ENCODE results near the gene ATP6V0A1. TPM values are rescaled to one million over a fixed set of nuclear protein-coding genes. Genes with fewer than 3 reads are reported as not detected.

The ATP6V0A1 gene
- total RNA-seq, 4 donors from 2014 or later: 81.6 to 126 (median 96.6) TPM

- TF ChIP-seq CTCF (IDR thresholded peaks at IDR 0.05) (no peak), EP300 (IDR thresholded peaks at IDR 0.05) (no peak), POLR2A (IDR thresholded peaks at IDR 0.05) (no peak)
- peaks cover 0 to 43% (median 29%) of the 10 kb centered on the region in 4 donors for H3K4me1 ChIP-seq
- WGBS, 2 donors: 5 to 6% methylated on average over 6 of the region's 6 CpGs
- DNase-seq (ENCODE audit: low spot score in 2 of 2): no peak
- H3K4me3 ChIP-seq: peak overlapping the region; percentile 66 to 80 (median 72)
- peak overlapping the region; percentile 95 to 98 (median 97) for H3K27ac ChIP-seq
- H3K9me3 ChIP-seq: no peaks in the 10 kb centered on the region
- peaks cover 0 to 30% (median 0%) of the 10 kb centered on the region in 3 donors for H3K36me3 ChIP-seq
- H3K27me3 ChIP-seq: no peaks in the 10 kb centered on the region
These were observed 1.2 kb downstream of the ATP6V0A1 start for GRCh38 chr17:42459801-42460281.

- peak overlapping the region in 3 of 4 donors; percentile 68 to 80 (median 75) for H3K4me3 ChIP-seq
- H3K36me3 ChIP-seq: peaks cover 0 to 36% (median 0%) of the 10 kb centered on the region in 3 donors
- H3K27ac ChIP-seq: peak overlapping the region; percentile 95 to 98 (median 97)
- no peaks in the 10 kb centered on the region for H3K27me3 ChIP-seq
- H3K9me3 ChIP-seq: no peaks in the 10 kb centered on the region
- no peak for DNase-seq (ENCODE audit: low spot score in 2 of 2)
- no peak for TF ChIP-seq EP300 (IDR thresholded peaks at IDR 0.05)
- TF ChIP-seq CTCF (IDR thresholded peaks at IDR 0.05): no peak
- no peak for TF ChIP-seq POLR2A (IDR thresholded peaks at IDR 0.05)
- WGBS, 2 donors: 73 to 82% methylated on average over 1 of the region's 1 CpG
- peaks cover 0 to 43% (median 27%) of the 10 kb centered on the region in 4 donors for H3K4me1 ChIP-seq
These were observed 1.7 kb downstream of the ATP6V0A1 start for GRCh38 chr17:42460371-42460770.

GRCh38 chr17:42463976-42464400 is 5.3 kb downstream of the ATP6V0A1 start:
- Histone ChIP-seq H3K9me3 (no peaks in the 10 kb centered on the region), H3K27ac (no peak overlapping the region), H3K27me3 (no peaks in the 10 kb centered on the region), H3K36me3 (peaks cover 0 to 71% (median 6%) of the 10 kb centered on the region in 3 donors), H3K4me1 (peaks cover 0 to 28% (median 11%) of the 10 kb centered on the region in 4 donors), H3K4me3 (no peak overlapping the region)
- TF ChIP-seq POLR2A (IDR thresholded peaks at IDR 0.05): no peak
- no peak for TF ChIP-seq CTCF (IDR thresholded peaks at IDR 0.05)
- TF ChIP-seq EP300 (IDR thresholded peaks at IDR 0.05): no peak
- DNase-seq (ENCODE audit: low spot score in 2 of 2): no peak
- 62 to 64% methylated on average over 4 of the region's 4 CpGs for whole genome bisulfite sequencing, 2 donors

GRCh38 chr17:42467889-42468288 is 9.2 kb downstream of the ATP6V0A1 start:
- WGBS, 2 donors: 88 to 89% methylated on average over 5 of the region's 5 CpGs

More at GRCh38 chr17:42467889-42468288, 9.2 kb downstream of the ATP6V0A1 start:
- no peak for DNase-seq (ENCODE audit: low spot score in 2 of 2)
- Histone ChIP-seq H3K4me1 (peaks cover 0 to 13% (median 0%) of the 10 kb centered on the region in 4 donors), H3K9me3 (no peaks in the 10 kb centered on the region), H3K36me3 (peaks cover 0 to 90% (median 11%) of the 10 kb centered on the region in 3 donors), H3K27me3 (no peaks in the 10 kb centered on the region), H3K27ac (no peak overlapping the region), H3K4me3 (no peak overlapping the region)
- no peak for TF ChIP-seq CTCF (IDR thresholded peaks at IDR 0.05)
- TF ChIP-seq EP300 (IDR thresholded peaks at IDR 0.05): no peak
- TF ChIP-seq POLR2A (IDR thresholded peaks at IDR 0.05): no peak

All from tibial nerve (tissue), 4 donors.